GM21447 (cell line): ENCODE measurements around the gene MS4A1.
"Not testable (repeated sequence)": the region's sequence is repeated elsewhere in the genome, so short reads cannot be mapped to it uniquely, and the experiment has no call there.

Experiments
- ATAC-seq: cut with Tn5 transposase; IDR thresholded peaks from one replicate; pipeline ENCODE4 v1.9.1; 2021; ENCODE audit not compliant: unreplicated experiment

MS4A1 gene

GRCh38 chr11:60455531-60456042 is at the start of gene MS4A1:
TSS of gene MS4A1 (plus strand) at chr11:60455847. CDS start at chr11:60462375, 6,528 bp downstream.
- peak; percentile 85 for ATAC-seq

- ATAC-seq, result no peak
These were observed 35.6 kb upstream of the MS4A1 start for GRCh38 chr11:60420015-60420414.

- ATAC-seq, result no peak
These were observed 33.0 kb upstream of the MS4A1 start for GRCh38 chr11:60422609-60423008.

GRCh38 chr11:60428517-60428916 is 27.1 kb upstream of the MS4A1 start:
- no peak for ATAC-seq

GRCh38 chr11:60429272-60429671 is 26.4 kb upstream of the MS4A1 start, which contains the start of gene MS4A5:
TSS of gene MS4A5 (plus strand) at chr11:60429572. CDS start at chr11:60429675, 103 bp downstream.
- no peak for ATAC-seq

- no peak for ATAC-seq
These were observed 24.4 kb upstream of the MS4A1 start for GRCh38 chr11:60431251-60431650.

GRCh38 chr11:60433401-60433800 is 22.2 kb upstream of the MS4A1 start:
- ATAC-seq, result no peak

GRCh38 chr11:60447070-60447469 is 8.6 kb upstream of the MS4A1 start:
- no peak for ATAC-seq

GRCh38 chr11:60447846-60448245 is 7.8 kb upstream of the MS4A1 start:
- no peak for ATAC-seq

- not testable (repeated sequence) for ATAC-seq
These were observed 4.5 kb upstream of the MS4A1 start for GRCh38 chr11:60451185-60451584.

GRCh38 chr11:60454212-60454611 is 1.4 kb upstream of the MS4A1 start:
- no peak for ATAC-seq

- ATAC-seq, result peak; percentile 39
These were observed 1.9 kb downstream of the MS4A1 start for GRCh38 chr11:60457576-60457975.

GRCh38 chr11:60459345-60459744 is 3.7 kb downstream of the MS4A1 start:
- ATAC-seq, result no peak

GRCh38 chr11:60468829-60469228 is 13.2 kb downstream of the MS4A1 start:
- ATAC-seq, result no peak

- ATAC-seq, result no peak
These were observed 14.1 kb downstream of the MS4A1 start for GRCh38 chr11:60469723-60470122.

- ATAC-seq, result peak; percentile 74
These were observed 21.4 kb downstream of the MS4A1 start for GRCh38 chr11:60477035-60477445.

- no peak for ATAC-seq
These were observed 26.7 kb downstream of the MS4A1 start for GRCh38 chr11:60482361-60482760.

GRCh38 chr11:60485987-60486386 is 30.3 kb downstream of the MS4A1 start:
- peak; percentile 94 for ATAC-seq

- no peak for ATAC-seq
These were observed 36.9 kb downstream of the MS4A1 start, which contains the start of gene MS4A12 for GRCh38 chr11:60492488-60493009. TSS of gene MS4A12 (plus strand) at chr11:60492778. CDS start at chr11:60497319, 4,541 bp downstream.

- no peak for ATAC-seq
These were observed 37.8 kb downstream of the MS4A1 start for GRCh38 chr11:60493454-60493853.

GRCh38 chr11:60498399-60498798 is 42.8 kb downstream of the MS4A1 start:
- ATAC-seq, result no peak

- ATAC-seq, result peak; percentile 63
These were observed 43.2 kb downstream of the MS4A1 start for GRCh38 chr11:60498853-60499252.
